ENCODE measurements around the gene DNAH17. TPM values are rescaled to one million over a fixed set of nuclear protein-coding genes. Genes with fewer than 3 reads are reported as not detected.

DNAH17 gene
- total and polyA plus RNA-seq, 2 of the 13 experiments (the other 11 are each of a cell fraction or from before 2014, with no cell fraction given) = 0.86 to 1.6 TPM

- TF ChIP-seq ZBTB46 (CRISPR knock-in tag; IDR thresholded peaks at IDR 0.05; ENCODE audit: borderline replicate concordance) = no peak
- no peak for TF ChIP-seq NFE2L2 (IDR thresholded peaks at IDR 0.05; ENCODE audit: low read length)
- TF ChIP-seq ATM (IDR thresholded peaks at IDR 0.05; ENCODE audit: borderline replicate concordance) = no peak
- TF ChIP-seq ZNF670 (CRISPR knock-in tag; IDR thresholded peaks at IDR 0.05; ENCODE audit: borderline replicate concordance) = peak; percentile 92
- TF ChIP-seq MEF2D (CRISPR knock-in tag; IDR thresholded peaks at IDR 0.05) = 0 out of 2 replicates have a peak, but pooled peaks have one; percentile 20
- no peak for TF ChIP-seq ZNF720 (CRISPR knock-in tag; IDR thresholded peaks at IDR 0.05)
- TF ChIP-seq CHCHD3 (CRISPR knock-in tag; IDR thresholded peaks at IDR 0.05) = peak; percentile 86; the same call in 1 of the 2 replicates
- peak; percentile 89 to 92; a peak in 2 of 4 replicates for TF ChIP-seq HMGXB4 (CRISPR knock-in tag; IDR thresholded peaks at IDR 0.05; ENCODE audit: borderline replicate concordance in 1 of 2, low read depth in 1 of 2)
- peak; percentile 96 for TF ChIP-seq ZNF574 (CRISPR knock-in tag; IDR thresholded peaks at IDR 0.05)
- no peak for TF ChIP-seq PRMT3 (CRISPR knock-in tag; IDR thresholded peaks at IDR 0.05; ENCODE audit: borderline replicate concordance, low read depth)
- TF ChIP-seq MIER3 (CRISPR knock-in tag; IDR thresholded peaks at IDR 0.05; ENCODE audit: borderline replicate concordance) = peak; percentile 77; the same call in 1 of the 2 replicates
- no peak for TF ChIP-seq ZNF652 (CRISPR knock-in tag; IDR thresholded peaks at IDR 0.05; ENCODE audit: borderline replicate concordance, low read depth)
- TF ChIP-seq ZNF333 (CRISPR knock-in tag; IDR thresholded peaks at IDR 0.05; ENCODE audit: borderline replicate concordance) = peak; percentile 94; the same call in 1 of the 2 replicates
- TF ChIP-seq ZNF431 (CRISPR knock-in tag; IDR thresholded peaks at IDR 0.05; ENCODE audit: borderline replicate concordance, low read depth) = peak; percentile 86; the same call in 1 of the 2 replicates
- TF ChIP-seq YEATS2 (CRISPR knock-in tag; IDR thresholded peaks at IDR 0.05; ENCODE audit: borderline replicate concordance) = peak; percentile 92
- no peak for TF ChIP-seq PRDM10 (CRISPR knock-in tag; IDR thresholded peaks at IDR 0.05; ENCODE audit: low read depth)
- TF ChIP-seq PAX8 (CRISPR knock-in tag; IDR thresholded peaks at IDR 0.05; ENCODE audit: borderline replicate concordance) = peak; percentile 97; the same call in 1 of the 2 replicates
Measured at GRCh38 chr17:78378225-78379130, 198.7 kb downstream of the DNAH17 start, which contains the start of gene PGS1 (continued).

Measured in HepG2 (cell line).